Neural crest cell (in vitro differentiated cells): ENCODE data around the gene TBC1D8B. TPM values are rescaled to one million over a fixed set of nuclear protein-coding genes. Genes with fewer than 3 reads are reported as not detected.

Experiments used
- DNase-seq: peaks from one replicate; pipeline ENCODE4 v3.0.0; 2021; ENCODE audit warnings: low read depth, mixed read lengths, low spot score
- H3K27ac Mint-ChIP-seq: one replicate; pipeline ENCODE4 v1.8.0; 2021; ENCODE audit warnings: mild to moderate bottlenecking, mixed read lengths; ENCODE audit not compliant: unreplicated experiment
- H3K27me3 Mint-ChIP-seq: 2 replicates; pipeline ENCODE4 v1.8.0; 2021; ENCODE audit warnings: low read depth, mild to moderate bottlenecking, mixed read lengths
- H3K36me3 Mint-ChIP-seq: 2 replicates; pipeline ENCODE4 v1.8.0; 2021; ENCODE audit warnings: low read depth, mild to moderate bottlenecking, mixed read lengths
- H3K4me1 Mint-ChIP-seq: 2 replicates; pipeline ENCODE4 v1.8.0; 2021; ENCODE audit warnings: mixed read lengths
- H3K4me3 Mint-ChIP-seq: one replicate; pipeline ENCODE4 v1.8.0; 2021; ENCODE audit warnings: mild to moderate bottlenecking, mixed read lengths
- H3K9me3 Mint-ChIP-seq: 2 replicates; pipeline ENCODE4 v1.8.0; 2021; ENCODE audit warnings: mixed read lengths
- CTCF ChIP-seq: fragments of 200-600 bp; sonication (generic); conservative IDR thresholded peaks from 2 replicates; pipeline ENCODE4 v1.5.0; 2021; ENCODE audit warnings: antibody characterized with exemption, mild to moderate bottlenecking
- total RNA-seq: library from RNA; stranded (reverse); gene quantifications from 2 replicates; pipeline ENCODE4 v1.2.1, GENCODE V29; 2021

TBC1D8B gene
- total RNA-seq, 1 donor from 2014 or later = 1.1 TPM

- peak; percentile 57 for DNase-seq
- H3K27ac Mint-ChIP-seq = no peak overlapping the region
- peaks cover 2% of the 10 kb centered on the region for H3K9me3 Mint-ChIP-seq
- peak; percentile 77 for TF ChIP-seq CTCF
- no peaks in the 10 kb centered on the region for H3K4me1 Mint-ChIP-seq
- H3K4me3 Mint-ChIP-seq = no peak overlapping the region
- H3K36me3 Mint-ChIP-seq = no peaks in the 10 kb centered on the region
- H3K27me3 Mint-ChIP-seq = no peaks in the 10 kb centered on the region
These were observed 92.0 kb downstream of the TBC1D8B start for GRCh38 chrX:106894392-106894909.

GRCh38 chrX:106894978-106895452 lies 92.5 kb downstream of the TBC1D8B start:
- Mint-ChIP-seq H3K36me3 (no peaks in the 10 kb centered on the region), H3K9me3 (peaks cover 2% of the 10 kb centered on the region), H3K27ac (no peak overlapping the region), H3K27me3 (no peaks in the 10 kb centered on the region), H3K4me1 (no peaks in the 10 kb centered on the region), H3K4me3 (no peak overlapping the region)
- DNase-seq = no peak
- TF ChIP-seq CTCF = no peak

- DNase-seq = no peak
These were observed 94.8 kb downstream of the TBC1D8B start for GRCh38 chrX:106897259-106897658.

GRCh38 chrX:106898462-106898861 lies 96.0 kb downstream of the TBC1D8B start:
- TF ChIP-seq CTCF = peak; percentile 53
- Mint-ChIP-seq H3K4me1 (no peaks in the 10 kb centered on the region), H3K27me3 (no peaks in the 10 kb centered on the region), H3K27ac (no peak overlapping the region), H3K9me3 (peaks cover 2% of the 10 kb centered on the region), H3K36me3 (no peaks in the 10 kb centered on the region), H3K4me3 (no peak overlapping the region)
- DNase-seq = no peak

More at GRCh38 chrX:106897259-106897658, 94.8 kb downstream of the TBC1D8B start:
- H3K27me3 Mint-ChIP-seq = no peaks in the 10 kb centered on the region
- no peaks in the 10 kb centered on the region for H3K4me1 Mint-ChIP-seq
- no peak overlapping the region for H3K27ac Mint-ChIP-seq
- H3K36me3 Mint-ChIP-seq = no peaks in the 10 kb centered on the region
- H3K4me3 Mint-ChIP-seq = no peak overlapping the region
- no peak for TF ChIP-seq CTCF
- H3K9me3 Mint-ChIP-seq = peaks cover 2% of the 10 kb centered on the region

GRCh38 chrX:106899276-106899675 lies 96.8 kb downstream of the TBC1D8B start:
- Mint-ChIP-seq H3K36me3 (no peaks in the 10 kb centered on the region), H3K9me3 (peaks cover 2% of the 10 kb centered on the region), H3K27me3 (no peaks in the 10 kb centered on the region), H3K4me1 (no peaks in the 10 kb centered on the region), H3K27ac (no peak overlapping the region), H3K4me3 (no peak overlapping the region)
- no peak for TF ChIP-seq CTCF
- no peak for DNase-seq
